ENCODE data around the gene PCDHGB4.

DNA sequence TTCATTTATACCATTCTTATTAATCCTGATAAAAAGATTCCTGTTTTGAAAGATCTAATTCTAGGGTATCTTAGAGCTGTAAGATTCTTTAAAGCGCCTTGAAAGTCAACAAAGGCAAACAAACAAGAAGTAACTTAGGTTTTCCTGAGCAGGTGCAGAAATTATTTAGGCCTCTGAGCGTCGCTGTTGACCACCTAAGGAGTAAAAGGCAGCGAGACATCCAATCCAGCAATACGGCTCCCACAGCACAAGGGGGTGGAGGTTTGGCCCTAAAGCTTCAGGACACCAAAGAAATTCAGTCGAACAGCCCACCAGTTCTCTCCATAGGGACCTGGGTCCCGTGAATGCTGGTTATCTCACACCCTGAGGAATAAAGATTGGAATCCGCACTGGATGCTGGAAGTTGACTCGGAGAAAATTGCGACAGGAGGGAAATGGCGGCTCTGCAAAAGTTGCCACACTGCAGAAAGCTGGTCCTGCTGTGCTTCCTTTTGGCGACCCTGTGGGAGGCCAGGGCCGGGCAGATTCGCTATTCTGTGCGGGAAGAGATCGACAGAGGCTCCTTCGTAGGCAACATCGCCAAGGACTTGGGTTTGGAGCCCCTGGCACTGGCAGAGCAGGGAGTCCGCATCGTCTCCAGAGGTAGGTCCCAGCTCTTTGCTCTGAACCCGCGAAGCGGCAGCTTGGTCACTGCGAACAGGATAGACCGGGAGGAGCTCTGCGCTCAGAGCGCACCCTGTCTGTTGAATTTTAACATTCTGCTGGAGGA, 48.8 kb upstream of the PCDHGB4 start, which contains the start of gene PCDHGA2:
- TF ChIP-seq, protein P1, sequence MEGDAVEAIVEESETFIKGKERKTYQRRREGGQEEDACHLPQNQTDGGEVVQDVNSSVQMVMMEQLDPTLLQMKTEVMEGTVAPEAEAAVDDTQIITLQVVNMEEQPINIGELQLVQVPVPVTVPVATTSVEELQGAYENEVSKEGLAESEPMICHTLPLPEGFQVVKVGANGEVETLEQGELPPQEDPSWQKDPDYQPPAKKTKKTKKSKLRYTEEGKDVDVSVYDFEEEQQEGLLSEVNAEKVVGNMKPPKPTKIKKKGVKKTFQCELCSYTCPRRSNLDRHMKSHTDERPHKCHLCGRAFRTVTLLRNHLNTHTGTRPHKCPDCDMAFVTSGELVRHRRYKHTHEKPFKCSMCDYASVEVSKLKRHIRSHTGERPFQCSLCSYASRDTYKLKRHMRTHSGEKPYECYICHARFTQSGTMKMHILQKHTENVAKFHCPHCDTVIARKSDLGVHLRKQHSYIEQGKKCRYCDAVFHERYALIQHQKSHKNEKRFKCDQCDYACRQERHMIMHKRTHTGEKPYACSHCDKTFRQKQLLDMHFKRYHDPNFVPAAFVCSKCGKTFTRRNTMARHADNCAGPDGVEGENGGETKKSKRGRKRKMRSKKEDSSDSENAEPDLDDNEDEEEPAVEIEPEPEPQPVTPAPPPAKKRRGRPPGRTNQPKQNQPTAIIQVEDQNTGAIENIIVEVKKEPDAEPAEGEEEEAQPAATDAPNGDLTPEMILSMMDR (IDR thresholded peaks at IDR 0.05; ENCODE audit: insufficient read depth, low read length): no peak
- TF ChIP-seq, protein P2, sequence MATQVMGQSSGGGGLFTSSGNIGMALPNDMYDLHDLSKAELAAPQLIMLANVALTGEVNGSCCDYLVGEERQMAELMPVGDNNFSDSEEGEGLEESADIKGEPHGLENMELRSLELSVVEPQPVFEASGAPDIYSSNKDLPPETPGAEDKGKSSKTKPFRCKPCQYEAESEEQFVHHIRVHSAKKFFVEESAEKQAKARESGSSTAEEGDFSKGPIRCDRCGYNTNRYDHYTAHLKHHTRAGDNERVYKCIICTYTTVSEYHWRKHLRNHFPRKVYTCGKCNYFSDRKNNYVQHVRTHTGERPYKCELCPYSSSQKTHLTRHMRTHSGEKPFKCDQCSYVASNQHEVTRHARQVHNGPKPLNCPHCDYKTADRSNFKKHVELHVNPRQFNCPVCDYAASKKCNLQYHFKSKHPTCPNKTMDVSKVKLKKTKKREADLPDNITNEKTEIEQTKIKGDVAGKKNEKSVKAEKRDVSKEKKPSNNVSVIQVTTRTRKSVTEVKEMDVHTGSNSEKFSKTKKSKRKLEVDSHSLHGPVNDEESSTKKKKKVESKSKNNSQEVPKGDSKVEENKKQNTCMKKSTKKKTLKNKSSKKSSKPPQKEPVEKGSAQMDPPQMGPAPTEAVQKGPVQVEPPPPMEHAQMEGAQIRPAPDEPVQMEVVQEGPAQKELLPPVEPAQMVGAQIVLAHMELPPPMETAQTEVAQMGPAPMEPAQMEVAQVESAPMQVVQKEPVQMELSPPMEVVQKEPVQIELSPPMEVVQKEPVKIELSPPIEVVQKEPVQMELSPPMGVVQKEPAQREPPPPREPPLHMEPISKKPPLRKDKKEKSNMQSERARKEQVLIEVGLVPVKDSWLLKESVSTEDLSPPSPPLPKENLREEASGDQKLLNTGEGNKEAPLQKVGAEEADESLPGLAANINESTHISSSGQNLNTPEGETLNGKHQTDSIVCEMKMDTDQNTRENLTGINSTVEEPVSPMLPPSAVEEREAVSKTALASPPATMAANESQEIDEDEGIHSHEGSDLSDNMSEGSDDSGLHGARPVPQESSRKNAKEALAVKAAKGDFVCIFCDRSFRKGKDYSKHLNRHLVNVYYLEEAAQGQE (IDR thresholded peaks at IDR 0.05; ENCODE audit: insufficient replicate concordance, low read depth): no peak
- no peak for TF ChIP-seq POLR2AphosphoS5 (IDR thresholded peaks at IDR 0.05; ENCODE audit: low read depth)
